Sigmoid colon (tissue), 4 donors: ENCODE data around the gene RPS2.

Source experiments
- POLR2A ChIP-seq, 2 donors: fragments of 450-650 bp; IDR thresholded peaks; one replicate each; pipeline ENCODE4 v1.6.1; 2016; ENCODE audit warnings: antibody characterized with exemption in 2 of 2, mild to moderate bottlenecking in 2 of 2, moderate library complexity in 2 of 2
- POLR2AphosphoS5 ChIP-seq, 4 donors: sonication (generic); formaldehyde crosslinking; IDR thresholded peaks; one replicate each; pipeline ENCODE4 v1.6.1; 2017; ENCODE audit warnings: antibody characterized with exemption in 4 of 4

- TF ChIP-seq POLR2AphosphoS5 (IDR thresholded peaks at IDR 0.05), result no peak
- no peak for TF ChIP-seq POLR2A (IDR thresholded peaks at IDR 0.05)
These were observed 38.4 kb downstream of the RPS2 start for GRCh38 chr16:1926271-1926670.
